HG03575 (cell line): ENCODE results near the gene MTR.
"Not testable (repeated sequence)": the region's sequence is repeated elsewhere in the genome, so short reads cannot be mapped to it uniquely, and the experiment has no call there.

Source experiments
- ATAC-seq: cut with Tn5 transposase; IDR thresholded peaks from one replicate; pipeline ENCODE4 v1.9.1; 2021; ENCODE audit not compliant: unreplicated experiment, insufficient number of reproducible peaks, low FRiP score; ENCODE audit errors: extremely low read depth

The MTR gene

DNA sequence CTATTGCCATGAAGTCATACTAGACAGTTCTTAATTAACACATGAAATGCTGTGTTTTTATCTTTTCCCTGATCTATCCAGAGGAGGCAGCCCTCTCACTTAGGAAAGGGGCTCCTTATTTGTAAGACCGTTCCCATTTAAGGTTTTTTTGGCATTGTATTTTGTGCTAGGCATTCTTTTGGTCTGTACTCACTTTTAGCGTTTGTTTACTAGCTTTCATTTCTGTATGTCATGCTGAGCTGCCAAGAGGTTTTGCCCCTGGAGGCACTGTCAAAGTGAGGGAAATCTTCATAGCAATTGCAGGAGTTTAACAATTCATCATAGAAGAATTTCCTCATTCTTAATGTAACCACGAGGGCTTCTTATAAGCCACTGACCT lies 59.5 kb downstream of the MTR start:
- no peak for ATAC-seq

DNA sequence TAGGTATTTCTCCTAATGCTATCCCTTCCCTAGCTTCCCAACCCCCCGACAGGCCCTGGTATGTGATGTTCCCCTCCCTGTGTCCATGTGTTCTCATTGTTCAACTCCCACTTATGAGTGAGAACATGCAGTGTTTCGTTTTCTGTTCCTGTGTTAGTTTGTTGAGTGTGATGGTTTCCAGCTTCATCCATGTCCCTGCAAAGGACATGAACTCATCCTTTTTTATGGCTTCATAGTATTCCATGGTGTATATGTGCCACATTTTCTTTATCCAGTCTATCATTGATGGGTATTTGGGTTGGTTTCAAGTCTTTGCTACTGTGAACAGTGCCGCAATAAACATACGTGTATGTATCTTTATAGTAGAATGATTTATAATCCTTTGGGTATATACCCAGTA lies 61.6 kb downstream of the MTR start:
- ATAC-seq = not testable (repeated sequence)

DNA sequence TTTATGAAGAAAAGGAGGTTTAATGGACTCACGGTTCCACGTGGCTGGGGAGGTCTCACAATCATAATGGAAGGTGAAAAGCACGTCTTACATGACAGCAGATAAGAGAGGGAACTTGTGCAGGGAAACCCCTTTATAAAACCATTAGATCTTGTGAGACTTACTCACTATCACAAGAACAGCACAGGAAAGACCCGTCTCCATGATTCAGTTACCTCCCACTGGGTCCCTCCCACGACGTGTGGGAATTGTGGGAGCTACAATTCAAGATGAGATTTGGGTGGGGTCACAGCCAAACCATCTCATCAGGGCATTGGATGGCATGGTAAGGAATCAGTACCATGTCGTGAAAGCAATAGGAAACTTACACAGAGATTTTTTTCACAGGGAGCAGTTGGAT lies 63.1 kb downstream of the MTR start:
- ATAC-seq = no peak

DNA sequence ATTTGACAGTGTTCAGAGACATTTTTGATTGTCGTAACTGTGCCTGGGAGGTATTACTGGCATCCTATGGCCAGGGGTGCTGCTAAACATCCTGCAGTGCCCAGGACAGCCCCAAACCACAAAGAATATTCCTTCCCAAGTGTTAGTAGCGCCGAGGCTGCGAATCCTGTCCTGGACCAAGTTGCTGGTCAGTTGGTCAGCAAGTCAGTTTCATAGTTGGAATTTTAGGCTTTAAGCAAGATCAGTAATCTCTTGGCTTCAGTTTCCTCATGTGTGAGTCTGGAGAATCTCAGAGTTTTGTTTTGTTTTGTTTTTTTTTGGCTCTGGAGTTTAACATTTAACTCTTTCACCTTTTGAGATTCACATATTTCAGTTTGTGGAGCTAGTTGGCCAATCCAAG lies 65.0 kb downstream of the MTR start:
- ATAC-seq = no peak

DNA sequence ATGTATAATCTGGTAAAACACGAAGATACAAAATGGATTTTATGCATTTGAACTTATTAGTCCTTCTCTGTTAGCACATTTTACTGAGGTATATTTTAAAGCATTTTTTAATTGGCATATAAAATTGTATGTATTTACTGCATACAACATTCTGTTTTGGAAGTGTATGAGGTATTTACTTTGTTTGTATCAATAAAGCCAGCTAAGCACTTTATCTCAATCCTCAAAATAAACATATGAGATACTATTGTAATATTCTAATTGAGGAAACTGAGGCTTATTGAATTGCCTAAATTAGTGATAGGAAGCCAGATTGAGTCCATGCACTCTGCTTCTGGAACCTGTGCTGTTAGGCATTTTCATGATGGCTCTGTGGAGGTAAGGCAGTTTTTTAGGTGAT lies 65.6 kb downstream of the MTR start:
- ATAC-seq = no peak

DNA sequence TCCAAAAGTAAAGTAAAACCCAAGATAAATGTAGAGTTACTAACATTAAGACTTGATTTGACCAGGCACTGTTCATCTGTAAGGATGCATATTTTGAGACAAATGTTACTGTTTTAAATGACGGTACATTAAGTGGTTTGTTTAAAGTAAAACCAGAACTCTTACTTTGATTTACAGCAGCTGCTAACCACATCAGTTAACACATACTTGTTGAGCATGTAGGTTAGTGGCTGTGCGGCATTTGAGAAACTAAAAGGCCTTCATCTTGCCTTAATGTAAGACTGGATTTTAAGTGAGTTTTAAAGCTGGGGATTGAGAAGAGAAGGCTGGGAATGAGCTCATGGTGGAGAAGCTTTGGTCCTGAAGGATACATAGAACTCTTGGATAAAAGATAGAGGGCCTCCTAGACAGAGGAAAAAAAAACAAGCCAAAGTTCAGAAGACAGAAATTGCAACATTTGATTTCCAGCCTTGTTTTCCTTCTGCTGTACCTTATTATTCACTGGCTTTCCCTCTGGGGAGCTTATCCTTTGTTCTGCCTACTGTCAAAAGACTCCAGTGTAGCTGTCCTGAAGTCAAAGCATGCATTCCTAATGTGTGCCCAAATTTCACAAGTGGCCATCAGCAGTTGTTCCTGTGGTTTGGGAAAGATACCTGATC lies 66.6 kb downstream of the MTR start:
- no peak for ATAC-seq

DNA sequence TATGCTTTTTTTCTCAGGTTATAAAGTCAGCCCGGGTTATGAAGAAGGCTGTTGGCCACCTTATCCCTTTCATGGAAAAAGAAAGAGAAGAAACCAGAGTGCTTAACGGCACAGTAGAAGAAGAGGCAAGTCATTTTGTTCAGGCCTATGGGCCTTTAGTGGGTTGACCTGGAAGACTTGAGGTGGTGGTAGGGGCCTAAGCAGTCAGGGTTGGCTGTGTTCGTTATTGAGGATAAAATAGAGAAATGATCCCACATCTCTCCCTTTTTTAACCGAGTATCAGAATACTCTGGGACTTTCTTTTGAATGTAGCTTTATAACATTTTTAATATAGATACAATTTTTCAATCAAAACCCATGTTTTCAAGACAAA lies 67.1 kb downstream of the MTR start:
- no peak for ATAC-seq

DNA sequence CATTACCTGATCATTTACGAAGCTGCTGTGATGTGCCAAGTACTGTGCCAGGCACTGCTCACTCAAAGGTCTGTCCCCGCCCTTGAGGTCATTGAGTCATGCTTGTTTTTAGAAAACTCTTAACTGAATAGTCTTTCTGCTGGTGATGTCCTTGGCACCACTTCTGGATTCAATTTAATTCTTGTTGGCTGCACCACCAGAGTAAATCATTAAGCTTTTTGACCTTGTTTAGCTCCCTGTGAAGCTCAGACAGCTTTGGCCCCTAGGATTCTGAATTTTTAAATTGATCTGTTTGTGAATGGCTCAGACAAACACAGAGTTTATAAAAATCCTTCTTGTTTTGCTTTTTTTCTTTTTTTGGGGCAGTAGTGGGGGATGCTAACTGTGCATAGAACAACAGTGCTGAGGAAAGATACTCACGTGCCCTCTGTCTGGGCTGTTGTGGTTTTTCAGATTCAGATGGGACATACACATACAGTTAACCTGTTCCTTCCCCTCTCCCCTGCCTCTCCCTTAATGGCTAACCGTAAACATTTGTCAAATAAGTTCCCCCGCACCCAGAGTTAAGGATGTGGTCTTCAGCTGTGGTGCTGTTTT lies 67.6 kb downstream of the MTR start:
- no peak for ATAC-seq

DNA sequence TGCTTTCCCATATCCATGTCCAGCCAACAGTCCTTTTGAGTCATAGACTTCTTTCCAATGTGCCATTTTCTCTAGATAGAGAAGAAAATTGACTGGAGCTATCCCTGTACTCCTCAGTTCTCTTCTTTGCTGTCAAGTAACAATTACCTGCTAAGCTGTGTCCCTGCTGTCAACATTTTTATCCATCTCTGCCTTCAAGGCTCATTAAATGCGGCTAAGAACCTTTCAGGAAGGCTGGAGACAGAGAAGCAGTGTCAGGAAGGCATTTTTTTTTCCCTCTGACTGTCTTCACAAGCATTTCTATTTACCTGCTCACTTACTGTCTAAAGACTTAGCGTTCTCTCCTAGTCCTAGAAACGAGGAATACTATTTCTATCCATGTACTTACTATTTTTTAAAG lies 69.1 kb downstream of the MTR start:
- no peak for ATAC-seq

DNA sequence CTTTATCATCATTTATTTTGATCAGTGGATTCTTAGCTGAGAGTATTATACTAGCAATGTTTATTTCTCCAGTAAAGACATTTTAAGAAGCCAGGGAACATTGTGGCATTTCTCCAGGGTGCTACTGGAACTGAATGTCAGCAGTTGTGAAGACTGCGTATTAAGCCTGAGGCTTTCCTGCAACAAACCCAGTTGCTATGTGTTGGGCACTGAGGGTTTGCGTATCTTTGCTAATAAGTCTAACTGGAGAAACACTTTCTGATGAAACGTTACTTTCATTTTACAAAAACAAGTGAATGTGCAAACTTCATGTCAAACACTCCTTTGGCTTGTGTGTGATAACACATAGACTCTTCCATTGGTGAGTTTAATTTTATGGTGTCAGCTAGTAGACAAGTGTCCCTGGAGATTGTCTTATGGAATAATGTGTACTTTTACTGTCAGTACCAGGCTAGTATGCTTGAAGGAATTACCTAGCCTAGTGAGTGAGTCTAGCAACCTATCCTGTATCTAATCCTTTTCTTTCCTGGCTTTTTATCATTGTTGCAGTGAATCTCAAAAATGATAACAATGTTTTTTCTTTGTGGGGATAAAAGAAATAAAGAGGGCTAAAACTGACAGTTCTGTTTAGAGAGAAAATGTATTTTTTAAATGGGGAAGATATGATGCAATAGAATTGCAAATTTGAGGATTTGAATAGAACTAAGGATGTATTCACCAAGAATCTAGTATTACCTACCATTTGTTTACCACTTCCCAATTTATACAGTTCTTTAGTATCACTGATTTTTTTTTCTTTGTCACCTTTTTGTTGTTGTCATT lies 70.1 kb downstream of the MTR start:
- ATAC-seq = no peak

DNA sequence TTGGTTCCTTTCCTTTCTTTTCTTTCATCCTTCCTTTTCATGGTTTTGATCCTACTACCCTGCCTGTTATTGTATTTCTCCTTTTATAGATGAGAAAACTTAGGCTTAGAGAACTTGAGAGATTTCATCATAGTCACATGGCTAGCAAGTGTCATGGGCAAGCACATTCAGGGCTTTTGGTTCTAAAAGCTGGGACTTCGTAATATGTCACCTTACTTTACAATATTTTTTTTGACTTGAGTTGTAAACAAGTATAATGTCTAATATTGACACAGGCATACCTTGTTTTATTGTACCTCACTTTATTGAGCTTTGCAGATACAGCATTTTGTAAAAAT lies 70.7 kb downstream of the MTR start:
- ATAC-seq = no peak

DNA sequence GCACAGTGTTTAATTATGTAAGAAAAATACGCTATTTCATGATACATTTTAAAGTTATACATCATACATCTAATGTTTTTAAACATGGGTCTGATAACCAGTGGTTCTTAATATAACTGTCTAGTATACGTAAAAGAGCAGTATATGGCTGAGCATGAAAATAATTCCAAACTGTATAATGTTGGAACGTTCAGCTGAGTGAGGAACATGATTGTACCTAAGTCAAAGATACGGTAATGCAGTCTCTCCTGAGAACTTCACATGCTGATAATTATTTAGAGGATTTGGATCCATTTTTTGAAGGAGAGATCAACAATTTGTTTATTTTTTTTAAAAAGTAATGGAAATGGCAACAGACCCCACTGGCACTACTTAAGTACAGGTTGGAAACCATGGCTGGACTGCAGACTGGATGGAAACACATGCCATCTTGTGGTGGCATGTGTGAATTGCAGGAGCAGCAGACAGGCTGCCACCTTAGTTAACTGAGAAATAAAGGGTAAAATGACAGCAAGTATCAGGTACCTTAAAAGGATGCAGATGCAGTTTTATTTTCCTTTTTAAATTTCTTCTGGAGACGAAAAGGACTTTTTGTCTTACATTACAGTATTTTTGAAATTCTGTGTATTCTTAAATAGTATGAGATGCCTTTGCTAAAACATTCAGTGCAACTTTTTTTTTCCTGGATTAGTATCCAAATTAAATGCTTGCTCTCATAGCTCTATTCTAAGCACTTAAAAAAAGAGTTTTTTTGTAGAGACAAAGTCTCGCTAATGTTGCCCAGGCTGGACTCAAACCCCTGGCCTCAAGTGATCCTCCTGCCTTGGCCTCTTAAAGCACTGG lies 73.8 kb downstream of the MTR start:
- ATAC-seq = no peak

DNA sequence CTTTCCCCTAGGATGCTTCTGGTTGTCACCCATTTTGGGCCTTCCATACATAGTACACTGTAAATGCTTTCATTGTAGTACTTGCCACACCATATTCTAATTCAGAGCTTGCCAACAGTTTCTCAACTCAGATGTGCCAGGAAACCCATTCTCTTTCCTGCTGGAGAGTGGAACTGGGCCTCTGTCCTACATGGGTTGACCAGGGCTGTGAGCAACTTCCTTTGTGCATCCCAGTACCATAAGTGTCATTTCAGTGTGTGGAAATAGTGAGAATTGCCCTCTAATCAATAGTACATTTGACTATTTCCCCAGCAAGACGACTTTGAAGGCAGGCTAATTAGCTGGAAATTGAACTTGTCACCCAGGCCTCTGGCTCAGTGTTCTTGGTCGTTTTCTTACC lies 74.8 kb downstream of the MTR start:
- ATAC-seq = no peak

DNA sequence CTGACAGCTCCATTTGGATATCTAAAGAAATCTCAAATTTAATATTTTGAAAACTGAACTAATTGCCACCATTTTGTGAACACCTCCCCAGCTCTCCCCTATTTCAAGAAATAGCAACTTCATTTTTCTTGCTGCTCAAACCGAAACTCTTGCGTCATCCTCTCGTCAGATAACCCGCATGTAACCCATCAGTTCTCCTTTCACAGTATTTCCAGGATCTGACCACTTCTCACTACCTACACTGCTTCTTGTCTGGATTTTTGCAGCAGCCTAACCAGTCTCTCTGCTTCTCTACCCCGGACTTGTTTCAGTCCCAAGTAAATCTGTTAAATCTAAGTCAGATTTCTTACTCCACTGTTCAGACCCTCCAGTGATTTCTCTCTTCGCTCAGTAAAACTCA lies 75.6 kb downstream of the MTR start:
- ATAC-seq = no peak

DNA sequence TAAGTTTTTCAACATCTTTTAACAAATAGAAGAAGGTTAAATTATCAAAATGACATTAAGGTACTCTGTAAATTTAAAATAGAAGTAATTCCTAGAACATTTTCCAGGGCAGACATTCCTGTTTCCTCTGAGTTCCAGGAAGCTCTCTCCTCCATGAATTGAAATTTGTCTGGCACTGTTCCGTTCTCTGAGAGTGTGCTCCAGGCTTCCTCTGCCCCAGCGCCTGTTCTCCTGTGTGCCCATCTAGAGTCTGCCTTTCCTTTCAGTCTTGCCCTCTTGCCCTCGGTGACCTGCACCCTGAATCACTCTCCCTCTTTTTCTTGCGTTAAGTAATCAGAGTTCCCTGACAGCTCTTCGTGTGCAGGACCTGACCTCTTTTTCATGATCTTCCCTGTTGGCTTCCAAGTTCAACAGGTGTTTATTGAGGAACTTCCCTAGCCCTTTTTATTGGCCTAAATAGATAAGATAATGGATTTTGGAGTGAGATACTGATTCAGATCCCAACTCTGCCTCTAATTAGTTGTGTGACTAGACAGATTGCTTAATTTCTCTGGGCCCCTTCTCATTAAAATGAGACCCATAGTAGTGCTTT lies 77.1 kb downstream of the MTR start:
- ATAC-seq = no peak

DNA sequence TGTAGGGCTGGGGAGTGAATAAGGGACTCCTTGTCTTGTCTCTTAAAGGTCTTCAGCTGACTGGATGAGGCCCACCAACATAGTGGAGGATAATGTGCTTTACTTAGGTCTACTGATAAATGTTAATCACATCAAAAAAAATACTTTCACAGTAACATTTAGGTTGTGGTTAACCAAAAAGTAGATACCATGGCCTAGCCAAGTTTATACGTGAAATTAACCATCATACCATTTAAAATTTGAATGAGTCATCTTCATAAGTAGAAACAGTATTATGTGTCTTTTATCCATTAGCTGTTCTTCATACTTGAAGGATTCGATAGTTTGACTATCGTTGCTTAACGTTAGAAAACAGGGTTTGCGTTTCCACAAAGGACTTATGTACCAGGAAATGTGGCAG lies 80.9 kb downstream of the MTR start:
- no peak for ATAC-seq

DNA sequence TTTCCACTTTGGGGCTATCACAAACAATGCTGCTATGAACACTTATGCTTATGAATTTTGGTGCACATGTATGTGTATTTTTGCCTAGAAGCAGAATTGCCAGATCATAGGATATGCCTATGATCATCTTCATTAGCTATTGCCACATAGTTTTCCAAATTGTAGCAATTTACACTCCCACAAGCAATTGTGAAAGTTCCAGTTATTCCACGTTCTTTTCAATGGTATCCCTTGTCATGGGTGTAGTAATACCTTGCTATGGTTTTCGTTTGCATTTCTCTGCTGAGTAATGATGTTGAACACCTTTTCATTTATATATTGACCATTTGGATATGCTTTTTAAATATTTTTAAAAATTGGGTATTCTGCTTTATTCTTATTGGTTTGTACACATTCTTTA lies 82.6 kb downstream of the MTR start:
- no peak for ATAC-seq

DNA sequence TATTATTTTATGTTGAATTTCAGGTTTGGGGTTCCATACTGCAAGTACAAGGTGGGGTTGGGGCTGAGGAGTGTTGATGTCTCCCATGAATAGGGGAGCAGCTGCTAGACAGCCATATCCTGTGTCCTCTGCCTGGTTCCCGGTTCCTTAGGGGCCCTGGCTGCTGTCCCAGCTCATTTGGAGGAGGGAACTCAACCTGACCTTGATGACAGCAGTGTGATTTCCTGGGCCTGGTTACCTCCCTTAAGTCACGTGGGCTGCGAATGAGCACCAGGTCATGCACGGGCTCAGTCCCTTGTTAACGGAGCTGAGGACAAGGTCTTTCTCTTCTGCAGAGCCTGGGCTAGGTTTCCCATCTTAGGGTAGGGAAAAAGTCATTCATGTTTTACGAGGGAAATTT lies 85.1 kb downstream of the MTR start:
- no peak for ATAC-seq

DNA sequence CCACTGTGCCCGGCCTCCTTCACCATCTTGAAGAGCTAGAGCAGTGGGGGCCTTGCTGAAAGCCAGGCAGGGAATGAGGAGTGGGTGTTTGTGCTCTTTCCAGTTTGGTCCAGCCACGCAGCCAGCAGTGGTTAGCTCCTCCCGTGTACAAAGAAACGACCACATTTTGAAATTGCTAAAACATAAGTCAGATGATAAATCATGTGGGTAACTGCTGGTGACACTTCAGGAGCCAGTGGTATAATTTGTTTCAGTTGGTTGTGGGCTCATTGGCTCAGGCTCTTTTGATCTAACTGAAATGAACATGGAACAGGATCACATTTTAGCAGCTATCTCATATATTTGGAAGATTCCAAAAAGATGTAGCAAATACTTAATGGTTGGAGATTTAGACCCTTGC lies 87.6 kb downstream of the MTR start:
- no peak for ATAC-seq
